Measurements from ENCODE around the gene RAB44. TPM values are rescaled to one million over a fixed set of nuclear protein-coding genes. Genes with fewer than 3 reads are reported as not detected.

RAB44 gene
- total and polyA plus RNA-seq, 2 of the 4 experiments (the other 2 are of a cell fraction): 0.03 TPM; not detected in 1

GRCh38 chr6:36713846-36714245, 16.2 kb downstream of the RAB44 start:
- Histone ChIP-seq H4K91ac (ENCODE audit: insufficient read depth, low read depth, low read length) (no peak overlapping the region), H3K9ac (ENCODE audit: low read depth, low read length) (no peak overlapping the region), H2AK9ac (replicated peaks; ENCODE audit: low read depth, low read length, poor library complexity) (no peak overlapping the region), H2BK120ac (ENCODE audit: low read depth, low read length) (no peak overlapping the region), H2AFZ (replicated peaks; ENCODE audit: low read length, poor library complexity) (no peak overlapping the region), H3K9me1 (ENCODE audit: insufficient read depth, low read length) (no peaks in the 10 kb centered on the region), H2BK15ac (ENCODE audit: low read depth, low read length) (no peak overlapping the region), H3K36me3 (ENCODE audit: control insufficient read depth, insufficient read depth, low read length) (no peaks in the 10 kb centered on the region), H3K4me1 (ENCODE audit: control insufficient read depth, insufficient read depth, low read length) (no peaks in the 10 kb centered on the region), H3K56ac (ENCODE audit: extremely low read depth, insufficient read depth, low read length) (no peak overlapping the region), H4K5ac (ENCODE audit: low read depth, low read length) (no peak overlapping the region), H2BK20ac (ENCODE audit: low read depth, low read length) (no peak overlapping the region), H3K4ac (ENCODE audit: low read depth, low read length) (no peak overlapping the region), H3K9me3 (ENCODE audit: control insufficient read depth, insufficient read depth, low read length) (no peaks in the 10 kb centered on the region), H3K14ac (replicated peaks; ENCODE audit: low read depth, low read length) (no peak overlapping the region), H2BK5ac (ENCODE audit: low read depth, low read length, poor library complexity, severe bottlenecking) (no peak overlapping the region), H4K8ac (ENCODE audit: low read depth in 2 of 2, low read length in 2 of 2) (no peak overlapping the region), H3K4me3 (ENCODE audit: insufficient read depth, low read depth, low read length) (no peak overlapping the region), H4K20me1 (ENCODE audit: insufficient read depth, low read length) (no peaks in the 10 kb centered on the region), H3K79me1 (ENCODE audit: low read depth in 1 of 2, low read length in 2 of 2) (no peaks in the 10 kb centered on the region), H3K27me3 (ENCODE audit: control insufficient read depth, insufficient read depth, low read length) (peaks cover 42% of the 10 kb centered on the region), H3K23ac (ENCODE audit: low read depth, low read length) (no peak overlapping the region), H3K4me2 (ENCODE audit: low read depth, low read length) (no peak overlapping the region), H2AK5ac (ENCODE audit: low read depth, low read length) (no peak overlapping the region), H3K18ac (ENCODE audit: low read depth, low read length) (no peak overlapping the region), H3K27ac (ENCODE audit: insufficient read depth, low read length) (no peak overlapping the region)
- 47% methylated on average over 3 of the region's 8 CpGs; no CpG with 5 or more reads in 1 of the 2 experiments for WGBS, 2 experiments (ENCODE audit: extremely low coverage in 2 of 2, insufficient read length in 1 of 2)
- dilution Hi-C loops (cut with HindIII; ENCODE audit: low sequenced_read_pairs, unreplicated experiment): no loop called here
- in situ Hi-C loops (cut with MboI; ENCODE audit: low sequenced_read_pairs): no loop called here
- no TSS peak for BruUV-seq (replicated peaks)
- no peak for TF ChIP-seq BHLHE40 (IDR thresholded peaks at IDR 0.05; ENCODE audit: low read depth, low read length)
- TF ChIP-seq RFX5 (IDR thresholded peaks at IDR 0.05; ENCODE audit: low read depth, low read length): no peak
- TF ChIP-seq POLR2A (IDR thresholded peaks at IDR 0.05; ENCODE audit: low read depth, low read length): no peak
- no peak for TF ChIP-seq ELK1 (IDR thresholded peaks at IDR 0.05; ENCODE audit: borderline replicate concordance, low read depth, low read length)
- no peak for TF ChIP-seq CHD1 (IDR thresholded peaks at IDR 0.05; ENCODE audit: low read depth, low read length)
- no peak for TF ChIP-seq SMC3 (IDR thresholded peaks at IDR 0.05; ENCODE audit: low read depth, low read length)
- no peak for TF ChIP-seq RAD21 (IDR thresholded peaks at IDR 0.05; ENCODE audit: low read length)
- TF ChIP-seq MXI1 (IDR thresholded peaks at IDR 0.05; ENCODE audit: borderline replicate concordance, low read depth, low read length): no peak
- no peak for TF ChIP-seq CTCF (conservative IDR thresholded peaks at IDR 0.05; ENCODE audit: low read depth, low read length)
- no peak for TF ChIP-seq USF2 (IDR thresholded peaks at IDR 0.05; ENCODE audit: low read depth, low read length)
- POLR2A ChIA-PET (ENCODE audit: unreplicated experiment): no interaction called here
- DNase-seq (no peak), ATAC-seq (ENCODE audit: low read depth) (no peak)
- CTCF ChIA-PET: interaction anchor here (0.6 kb wide), 1 partner anchor 132 kb away, joined by 6 read pairs; no protein-coding TSS in a partner anchor
- intact Hi-C loops (cut with micrococcal nuclease): no loop called here

Measured in IMR-90 (cell line).